Breast epithelium (tissue), 3 donors: ENCODE measurements around the gene LONP1.

ENCODE experiments used
- CTCF ChIP-seq, 3 donors: fragments of 450-650 bp; IDR thresholded peaks; one replicate each; pipeline ENCODE4 v1.5.1; 2016 to 2017; ENCODE audit warnings: antibody characterized with exemption in 3 of 3, mild to moderate bottlenecking in 3 of 3, moderate library complexity in 3 of 3
- POLR2A ChIP-seq: fragments of 450-650 bp; IDR thresholded peaks from one replicate; pipeline ENCODE4 v1.6.1; 2016; ENCODE audit warnings: antibody characterized with exemption, mild to moderate bottlenecking, moderate library complexity

GRCh38 chr19:5676105-5676771, 43.7 kb downstream of the LONP1 start:
- TF ChIP-seq CTCF (IDR thresholded peaks at IDR 0.05) (no peak), POLR2A (no peak)
